Activated CD4-positive, alpha-beta T cell treated with anti-CD3 and anti-CD28 coated beads, Interleukin-2, amount 50 U/mL, for 24 hours (primary cell): Measurements from ENCODE around the gene MOK.

Experiments used
- DNase-seq, 2 donors: peaks; one replicate each; pipeline ENCODE4 v3.0.0-alpha.2; 2020; ENCODE audit warnings: low read depth in 1 of 2, low spot score in 1 of 2

Gene MOK

DNA sequence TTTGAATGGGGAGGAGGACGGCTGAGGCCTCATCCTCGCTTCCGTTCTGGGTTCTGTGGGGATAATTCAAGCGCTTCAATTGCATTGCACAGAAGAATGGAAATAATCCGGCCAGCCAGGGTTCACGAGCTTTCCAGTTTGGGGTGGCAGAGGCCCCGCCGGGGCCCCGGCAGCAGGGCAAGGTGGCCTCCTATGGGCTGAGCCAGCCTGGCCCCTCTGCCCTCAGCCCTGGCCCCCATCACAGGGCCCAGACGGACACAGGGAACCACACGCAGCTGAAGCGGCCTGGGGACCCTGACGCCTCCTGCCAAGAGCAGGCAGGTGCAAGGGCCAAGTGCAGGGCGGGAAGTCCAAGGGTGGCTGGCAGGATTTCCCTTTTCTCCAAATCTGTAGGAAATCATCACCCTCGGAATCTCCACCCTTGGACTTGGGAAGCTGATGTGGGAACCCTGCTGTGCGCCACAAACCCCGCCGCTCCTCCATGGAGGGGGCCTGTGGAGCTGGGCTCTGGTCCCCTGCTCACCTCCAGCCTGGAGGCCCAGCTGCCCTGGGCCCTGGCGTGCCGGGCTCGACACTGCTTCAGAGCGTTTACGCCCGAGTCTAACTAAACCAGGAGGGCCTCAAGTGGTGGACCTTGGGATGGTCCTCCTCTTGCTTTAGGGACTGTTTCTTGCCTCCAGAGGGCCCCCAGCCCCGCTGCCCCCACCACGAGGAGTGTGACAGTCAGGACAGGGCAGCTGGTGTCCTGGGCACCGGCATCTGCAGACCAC, 78.4 kb downstream of the MOK start:
- no peak for DNase-seq

DNA sequence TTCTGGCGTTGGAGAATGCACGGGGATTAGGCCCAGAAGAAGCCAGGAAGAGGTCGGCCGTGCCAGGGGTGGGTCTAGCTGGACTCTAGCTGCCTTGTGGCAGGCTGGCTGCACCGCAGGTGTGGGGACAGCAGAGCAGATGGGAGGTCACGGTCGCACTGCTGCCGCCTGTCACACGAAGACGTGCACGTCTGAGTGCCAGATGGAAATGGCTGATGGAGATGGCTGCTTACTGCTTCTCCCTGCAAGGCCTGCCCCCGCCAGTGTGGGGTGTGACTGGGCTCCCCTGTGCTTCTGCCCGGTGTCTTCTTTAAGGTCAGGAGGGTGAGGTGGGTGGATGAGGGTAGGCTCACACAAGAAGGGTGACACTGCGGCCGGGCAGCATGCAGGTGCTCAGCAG, 79.0 kb downstream of the MOK start:
- DNase-seq = no peak

DNA sequence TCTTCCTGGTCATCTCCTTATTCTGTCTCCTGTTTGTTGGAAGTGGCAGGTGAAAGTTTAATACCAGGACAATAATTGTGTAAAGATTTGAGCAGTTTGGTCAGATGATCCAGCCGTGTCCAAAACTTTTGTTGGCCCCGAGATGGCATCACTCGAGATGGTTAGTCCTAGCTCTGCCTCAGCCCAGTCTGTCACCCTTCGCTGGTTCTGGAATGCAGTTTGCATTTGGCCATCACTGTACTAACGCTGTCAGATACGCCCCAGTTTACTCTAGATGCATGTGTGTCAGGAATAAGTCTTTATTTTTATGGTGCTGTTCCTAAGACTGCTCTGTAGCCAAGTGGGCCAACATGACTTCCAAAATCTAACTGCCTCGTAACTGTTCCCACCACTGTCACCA, 79.6 kb downstream of the MOK start:
- DNase-seq = no peak

DNA sequence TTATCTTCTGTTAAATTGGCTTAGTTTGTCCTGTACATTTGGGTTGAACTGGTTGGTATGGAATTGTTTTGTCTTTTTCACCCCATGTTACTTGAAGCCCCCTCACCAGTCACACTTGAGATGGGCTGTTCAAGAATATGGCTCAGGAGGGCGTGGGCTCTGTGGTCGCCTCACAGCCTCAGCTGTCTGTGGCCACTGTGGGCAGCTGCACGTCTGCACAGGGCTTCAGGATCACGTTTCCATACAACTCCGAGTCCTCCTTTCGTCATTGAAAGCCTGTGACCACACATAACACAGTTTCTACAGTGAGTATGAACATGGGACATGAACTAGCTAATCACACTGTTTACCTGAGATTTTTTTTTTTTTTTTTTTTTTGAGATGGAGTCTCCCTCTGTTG, 81.3 kb downstream of the MOK start:
- no peak for DNase-seq

- no peak for DNase-seq
Measured at GRCh38 chr14:102222751-102223150, 82.2 kb downstream of the MOK start.

- DNase-seq = no peak
Measured at GRCh38 chr14:102222009-102222575, 82.9 kb downstream of the MOK start.

DNA sequence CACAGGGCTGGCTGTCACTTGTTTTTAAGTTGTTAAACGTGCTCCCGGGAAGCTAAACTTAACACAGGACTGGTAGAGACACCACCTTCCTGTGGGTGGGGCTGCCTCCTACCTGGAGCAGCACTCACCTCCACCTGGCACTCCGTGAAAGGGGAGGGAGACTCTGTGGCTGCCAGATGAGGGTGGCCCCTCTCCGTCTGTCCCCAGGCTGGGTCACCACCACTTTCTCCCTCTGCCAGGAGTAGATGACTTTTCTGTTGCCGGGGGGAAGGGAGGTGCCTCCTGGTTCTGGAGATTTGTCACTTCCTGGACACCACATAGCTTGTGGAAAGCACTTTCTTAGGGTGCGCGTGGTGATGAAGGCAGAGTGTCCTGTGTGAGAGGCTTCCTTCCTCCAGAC, 83.9 kb downstream of the MOK start:
- no peak for DNase-seq

- DNase-seq = no peak
Measured at GRCh38 chr14:102220031-102220430, 84.9 kb downstream of the MOK start.

DNA sequence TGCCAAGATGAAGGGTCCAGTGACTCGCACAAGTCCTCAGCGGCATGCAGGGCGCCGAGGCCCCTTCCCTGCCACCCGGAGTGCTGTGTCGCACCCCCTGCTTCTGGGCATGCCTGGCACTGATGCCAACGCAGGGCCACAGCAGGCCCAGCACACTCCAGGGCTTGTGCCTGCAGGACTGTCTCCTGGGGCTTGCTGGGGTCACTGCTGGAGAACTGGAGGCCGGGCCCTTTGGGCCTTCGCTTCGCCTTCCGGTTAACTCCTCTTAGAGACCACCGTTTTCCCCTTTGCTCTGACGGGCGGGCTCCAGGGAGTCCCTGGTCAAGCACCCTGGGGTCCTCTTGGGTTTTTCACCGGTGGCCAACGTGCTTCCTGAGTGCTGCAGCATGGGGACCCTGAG, 85.6 kb downstream of the MOK start:
- DNase-seq = no peak

- DNase-seq = no peak
Measured at GRCh38 chr14:102218688-102219087, 86.3 kb downstream of the MOK start.

GRCh38 chr14:102217987-102218421, 87.0 kb downstream of the MOK start:
- no peak for DNase-seq

- DNase-seq = no peak
Measured at GRCh38 chr14:102217399-102217798, 87.6 kb downstream of the MOK start.

DNA sequence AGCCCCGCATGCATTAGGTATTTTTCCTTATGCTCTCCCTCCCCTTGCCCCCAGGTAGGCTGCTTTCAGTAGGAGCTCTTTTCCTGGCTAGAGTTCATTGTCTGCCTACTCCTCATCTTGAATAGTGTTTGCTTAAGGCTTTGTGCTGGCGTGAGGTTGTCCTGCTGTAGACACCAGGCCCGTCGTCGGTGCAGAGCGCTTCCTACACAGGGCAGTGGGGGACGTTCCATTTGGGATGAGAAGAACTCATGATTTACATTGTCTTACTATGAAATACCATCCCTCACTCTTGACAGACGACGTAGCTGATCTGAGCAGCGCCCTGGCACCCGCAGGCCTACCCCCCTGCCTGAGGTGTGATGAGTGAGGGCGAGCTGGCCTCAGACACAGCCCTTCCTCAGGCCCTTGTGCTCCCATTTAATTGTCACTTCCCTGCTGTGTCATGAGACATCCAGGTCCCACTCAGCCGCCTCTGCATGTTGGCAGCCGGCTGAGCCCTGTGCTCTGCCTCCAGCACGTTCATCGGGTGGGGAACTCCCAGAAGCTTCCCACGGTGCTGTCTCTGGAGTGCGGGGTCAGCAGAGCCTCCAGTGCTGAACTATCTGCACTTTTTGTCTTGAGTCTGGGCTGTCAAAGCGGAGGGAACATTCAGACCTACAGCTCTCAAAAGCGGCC, 89.3 kb downstream of the MOK start:
- DNase-seq = no peak

DNA sequence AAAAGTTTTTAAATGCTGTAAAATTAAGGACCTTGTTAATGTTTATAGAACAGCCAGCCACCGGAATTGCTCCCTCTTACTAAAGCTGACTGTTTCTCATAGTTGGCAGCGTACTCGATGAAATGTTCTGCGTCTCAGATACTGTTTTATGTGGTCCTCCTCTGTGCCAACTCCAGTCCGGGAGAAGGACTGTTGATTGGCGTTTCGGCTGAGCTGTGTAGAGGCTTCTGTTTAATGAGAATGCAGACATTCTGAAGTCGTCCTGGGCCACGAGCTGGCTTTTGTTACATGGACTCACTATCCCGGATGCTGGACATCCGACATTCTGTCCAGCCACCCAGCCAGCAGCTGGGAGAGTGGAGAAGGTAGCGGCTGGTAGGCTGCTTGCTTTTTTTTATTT, 89.9 kb downstream of the MOK start:
- DNase-seq = no peak

GRCh38 chr14:102213984-102214658, 90.8 kb downstream of the MOK start:
- DNase-seq = no peak

GRCh38 chr14:102213470-102213869, 91.5 kb downstream of the MOK start:
- DNase-seq = no peak

- DNase-seq = no peak
Measured at GRCh38 chr14:102212845-102213244, 92.1 kb downstream of the MOK start.

GRCh38 chr14:102212356-102212755, 92.6 kb downstream of the MOK start:
- DNase-seq = no peak

DNA sequence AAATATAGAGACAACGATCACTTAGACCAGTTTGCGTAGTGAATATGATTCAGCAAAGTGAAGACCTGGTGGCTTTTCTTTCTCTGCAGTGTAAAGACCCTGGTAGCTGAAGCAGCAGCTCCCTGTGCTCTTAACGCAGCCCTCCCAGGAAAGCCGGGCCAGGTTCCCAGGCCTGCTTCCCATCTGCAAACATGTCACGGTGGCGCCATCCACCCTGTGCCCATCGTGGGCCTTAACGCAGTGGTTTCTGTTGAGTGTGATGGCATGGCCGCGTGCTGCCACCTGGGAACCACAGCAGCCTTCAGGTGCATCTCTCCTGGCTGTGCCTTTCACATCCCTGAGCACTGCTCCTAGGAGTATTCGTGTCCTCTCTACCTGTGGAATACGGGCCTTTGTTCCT, 93.7 kb downstream of the MOK start:
- DNase-seq = no peak

DNA sequence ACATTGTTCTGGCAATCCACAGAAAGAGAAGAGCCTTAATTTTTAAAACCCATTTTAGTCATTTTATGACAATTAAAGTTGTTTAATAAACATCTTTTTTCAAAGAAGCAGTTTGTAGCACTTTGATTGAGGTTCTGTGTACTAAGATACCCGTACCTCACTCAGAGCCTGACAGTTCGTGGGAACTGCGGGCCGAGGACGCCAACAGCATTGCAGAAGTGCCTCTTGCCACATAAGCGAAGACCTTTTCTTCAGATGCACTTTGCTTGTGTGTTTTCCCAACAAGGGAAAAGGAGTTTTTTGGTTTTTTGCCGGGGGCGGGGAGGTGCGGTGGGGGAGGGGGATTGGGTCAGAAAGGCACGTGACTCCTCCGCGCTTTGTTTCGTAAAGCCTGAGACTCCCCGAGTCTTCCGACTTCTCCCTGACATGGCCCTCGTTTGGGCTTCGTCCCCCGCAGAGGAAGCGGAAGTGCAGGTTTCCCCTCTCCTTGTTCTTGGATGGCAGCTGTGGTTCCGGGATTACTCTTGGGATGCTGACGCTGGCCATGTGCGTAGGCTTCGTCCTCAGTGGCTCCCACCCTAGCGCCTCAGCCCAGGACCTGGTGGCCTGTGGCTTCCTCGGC, 94.4 kb downstream of the MOK start:
- no peak for DNase-seq

DNA sequence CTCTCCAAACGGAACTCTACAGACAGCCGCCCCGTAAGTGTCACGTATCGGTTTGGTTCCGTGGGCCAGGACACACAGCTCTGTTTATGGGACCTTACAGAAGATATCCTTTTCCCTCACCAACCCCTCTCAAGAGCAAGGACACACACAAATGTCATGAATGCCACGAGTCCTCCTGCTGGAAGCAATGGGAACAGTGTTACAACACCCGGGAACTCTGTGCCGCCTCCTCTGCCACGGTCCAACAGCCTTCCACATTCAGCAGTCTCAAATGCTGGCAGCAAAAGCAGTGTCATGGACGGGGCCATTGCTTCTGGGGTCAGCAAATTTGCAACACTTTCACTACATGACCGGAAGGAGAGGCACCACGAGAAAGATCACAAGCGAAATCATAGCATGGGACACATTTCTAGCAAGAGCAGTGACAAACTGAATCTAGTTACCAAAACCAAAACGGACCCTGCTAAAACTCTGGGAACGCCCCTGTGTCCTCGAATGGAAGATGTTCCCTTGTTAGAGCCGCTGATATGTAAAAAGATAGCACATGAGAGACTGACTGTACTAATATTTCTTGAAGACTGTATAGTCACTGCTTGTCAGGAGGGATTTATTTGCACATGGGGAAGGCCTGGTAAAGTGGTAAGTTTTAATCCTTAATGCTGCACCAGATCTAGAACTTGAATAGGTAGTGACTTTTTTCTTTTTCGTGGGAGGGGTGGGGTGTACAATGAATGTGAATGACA, 95.6 kb downstream of the MOK start:
- no peak for DNase-seq
